Astrocyte (in vitro differentiated cells and primary cell): ENCODE measurements around the gene NECTIN1.

Source experiments
- CTCF ChIP-seq: IDR thresholded peaks from 2 replicates; pipeline ENCODE4 v1.5.1; 2011; ENCODE audit warnings: low read depth, mild to moderate bottlenecking, inconsistent platforms, low read length, moderate library complexity; ENCODE audit not compliant: insufficient read depth
- EZH2 ChIP-seq: IDR thresholded peaks from 2 replicates; pipeline ENCODE4 v1.6.1; 2012; ENCODE audit warnings: mild to moderate bottlenecking, low read length, inconsistent platforms; ENCODE audit not compliant: insufficient read depth

GRCh38 chr11:119752345-119752871, 23.4 kb upstream of the NECTIN1 start:
- TF ChIP-seq CTCF (no peak), EZH2 (no peak)
